ENCODE data around the gene CBARP.

The CBARP gene

DNA sequence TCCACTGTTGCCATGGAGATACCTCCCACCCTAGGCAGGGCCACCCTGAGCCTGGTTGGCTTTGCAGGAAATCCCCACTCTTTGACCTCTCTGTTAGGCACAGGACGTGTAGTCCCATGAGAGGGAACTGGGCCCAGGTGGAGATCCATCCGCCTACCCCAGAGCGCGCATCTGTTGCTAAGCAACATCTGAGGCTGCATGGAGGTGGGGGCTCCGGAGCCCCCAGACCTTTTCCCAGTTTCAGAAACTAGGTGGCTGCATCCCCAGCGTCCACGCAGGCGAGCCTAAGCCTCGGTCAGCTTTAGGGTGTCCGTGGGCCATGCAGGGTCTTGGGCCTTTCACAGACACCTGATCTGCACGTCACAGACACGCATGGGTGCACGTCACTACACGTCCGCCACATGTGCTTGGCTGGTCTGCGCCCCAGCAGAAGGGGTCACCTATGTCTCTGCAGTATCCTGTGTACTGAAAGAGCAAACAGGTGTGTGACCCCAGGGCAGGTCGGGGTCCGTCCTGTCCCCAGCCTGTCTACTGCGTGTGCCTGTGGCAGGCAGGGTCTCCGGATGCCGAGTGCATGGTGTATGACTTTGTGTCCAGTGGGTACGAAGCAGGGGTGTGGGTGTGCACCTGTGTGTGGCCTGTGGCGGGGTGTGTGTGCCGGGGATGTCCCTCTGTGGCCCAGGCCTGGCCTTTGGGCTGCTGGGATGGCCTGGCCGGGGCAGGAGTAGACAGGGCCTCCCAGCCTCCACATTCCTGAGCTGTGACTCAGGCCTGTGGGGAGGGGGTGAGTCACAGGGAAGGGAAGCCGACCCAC is 27.2 kb upstream of the CBARP start:
- no peak overlapping the region for H3K4me3 ChIP-seq (ENCODE audit: low read depth, low read length)

DNA sequence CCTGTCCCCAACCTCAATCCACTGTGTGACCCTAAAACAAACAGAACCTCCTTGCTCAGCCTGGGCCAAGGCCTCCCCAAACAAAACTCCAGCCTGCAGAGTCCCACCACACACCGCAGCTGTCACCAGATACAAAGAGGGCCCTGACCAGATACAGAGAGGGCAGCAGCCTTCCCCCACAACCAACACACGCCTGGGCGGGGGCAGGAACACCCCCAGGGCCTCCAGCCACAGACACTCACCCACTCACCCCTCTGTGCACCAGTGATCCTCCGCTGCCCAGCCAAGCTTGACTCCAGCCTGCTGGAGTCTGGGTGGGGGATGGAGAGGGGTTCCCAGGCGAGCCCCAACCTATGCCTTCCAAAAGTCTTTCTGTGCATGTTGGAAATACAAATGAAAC is 25.4 kb upstream of the CBARP start:
- H3K4me3 ChIP-seq (ENCODE audit: low read depth, low read length): no peak overlapping the region

DNA sequence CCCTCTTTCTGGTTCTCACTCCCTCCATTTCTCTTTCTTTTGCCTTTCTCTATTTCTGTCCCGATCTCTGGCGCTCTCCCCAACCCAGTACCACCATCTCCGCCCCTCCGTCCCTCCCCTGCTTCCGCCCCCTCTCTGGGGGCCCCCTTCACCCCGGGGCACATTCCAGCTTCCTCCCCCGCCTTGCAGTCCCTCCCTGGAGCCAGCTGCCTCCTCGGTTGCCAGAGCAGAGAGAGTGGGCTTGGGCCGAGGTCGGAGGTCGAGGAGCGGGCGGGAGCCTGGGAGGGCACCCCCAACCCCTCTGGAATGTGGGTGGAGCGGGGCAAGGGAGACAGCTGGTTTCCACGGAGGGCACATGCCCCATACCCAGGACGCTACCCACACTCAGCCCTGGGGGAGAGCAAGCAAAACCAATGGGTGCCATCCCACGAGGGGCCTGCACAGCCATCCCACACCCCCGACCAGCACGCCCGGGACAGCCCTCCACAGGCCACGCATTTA is 24.9 kb upstream of the CBARP start:
- H3K4me3 ChIP-seq (ENCODE audit: low read depth, low read length): no peak overlapping the region

DNA sequence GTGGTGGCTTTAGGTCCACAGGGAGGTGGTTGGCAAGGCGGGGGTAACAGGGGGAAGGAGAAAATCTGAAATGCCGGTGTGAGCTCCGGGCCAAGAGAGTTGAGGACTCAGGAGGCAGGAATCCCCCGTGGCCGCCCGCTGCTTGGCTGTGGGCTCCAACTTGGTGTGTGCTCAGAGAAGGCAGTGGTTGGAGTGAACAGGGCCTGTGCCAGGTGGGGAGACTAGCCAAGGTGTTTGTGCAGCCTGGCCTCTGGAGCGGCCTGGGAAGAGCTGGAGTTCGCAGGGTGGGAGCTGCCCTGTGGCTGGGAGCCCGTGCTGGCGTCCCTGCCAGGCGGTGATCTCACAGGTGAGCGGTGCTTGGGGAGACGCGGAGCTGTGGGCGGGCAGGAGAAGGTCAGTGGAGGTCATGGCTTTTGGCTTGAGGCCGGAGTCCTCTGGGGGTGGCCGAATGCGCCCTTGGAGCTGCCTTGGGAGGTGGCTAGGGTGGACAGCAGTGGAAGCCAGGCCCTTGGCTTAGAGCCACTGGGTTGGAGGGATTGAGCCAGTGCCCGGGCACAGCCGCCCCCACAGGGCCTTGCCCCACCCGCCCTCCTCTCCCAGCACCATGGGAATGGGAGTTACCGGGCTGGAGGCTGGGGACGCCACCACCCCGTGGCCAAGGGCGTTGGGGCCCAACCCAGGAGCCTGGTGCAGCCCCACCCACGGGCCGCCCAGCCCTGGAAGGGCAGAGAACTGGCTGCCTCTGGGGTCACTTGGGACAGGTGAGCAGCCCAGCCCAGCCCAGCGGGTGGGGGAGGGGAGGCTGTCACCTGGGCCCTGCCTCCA is 24.2 kb upstream of the CBARP start:
- peak overlapping the region; percentile 77 for H3K4me3 ChIP-seq (ENCODE audit: low read depth, low read length)

DNA sequence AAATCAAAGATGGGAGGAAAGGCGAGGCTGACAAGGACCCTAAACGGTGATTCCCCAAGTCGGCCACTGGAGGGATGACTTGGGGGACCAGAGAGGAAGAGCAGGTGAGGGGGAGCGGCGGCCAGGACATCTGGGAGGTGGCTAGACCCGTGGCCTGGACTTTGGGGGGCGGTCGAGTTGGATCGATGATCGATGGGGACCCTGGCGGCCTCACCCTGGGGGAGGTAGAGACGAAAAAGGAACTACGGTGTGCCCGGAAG is 23.7 kb upstream of the CBARP start:
- H3K4me3 ChIP-seq (ENCODE audit: low read depth, low read length): peak overlapping the region; percentile 77

DNA sequence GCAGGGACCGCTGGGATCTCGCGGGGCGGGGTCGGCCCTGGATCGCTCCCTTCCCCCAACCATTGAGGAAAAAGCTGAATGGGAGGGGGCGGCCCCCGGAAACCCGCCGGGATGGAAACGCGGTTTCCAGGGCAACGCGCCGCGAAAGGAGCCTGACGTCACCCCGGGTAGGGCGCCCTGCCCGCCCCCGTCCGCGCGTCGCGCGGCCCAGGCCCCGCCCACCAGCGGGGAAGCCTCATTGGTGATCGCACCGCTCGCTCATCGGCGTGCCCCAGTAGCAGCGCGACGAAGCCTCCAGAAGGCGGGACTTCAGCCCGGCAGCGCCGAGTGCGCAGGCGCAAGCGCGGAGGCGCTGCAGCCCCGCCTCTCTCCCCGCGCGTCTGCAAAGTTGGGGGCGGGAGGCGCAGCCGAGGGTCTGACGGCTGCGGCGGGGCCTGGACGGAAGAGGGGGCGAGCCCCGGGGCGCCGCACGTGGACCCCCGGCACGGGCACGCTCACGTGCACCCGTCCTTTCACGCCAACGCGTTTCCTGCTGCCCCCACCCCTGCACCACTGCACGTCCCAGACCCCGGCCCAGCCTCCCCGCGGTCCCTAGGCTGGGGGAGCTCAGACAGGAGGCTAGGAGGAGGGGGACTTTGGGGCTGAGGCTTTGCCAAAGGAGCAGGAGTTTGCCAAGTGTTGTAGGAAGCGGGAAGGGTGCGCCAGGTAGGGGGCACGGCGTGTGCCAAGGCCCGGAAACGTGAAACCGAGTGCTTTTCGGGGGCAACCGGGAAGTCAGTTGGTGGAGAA is 23.1 kb upstream of the CBARP start:
- peak overlapping the region; percentile 77 for H3K4me3 ChIP-seq (ENCODE audit: low read depth, low read length)

DNA sequence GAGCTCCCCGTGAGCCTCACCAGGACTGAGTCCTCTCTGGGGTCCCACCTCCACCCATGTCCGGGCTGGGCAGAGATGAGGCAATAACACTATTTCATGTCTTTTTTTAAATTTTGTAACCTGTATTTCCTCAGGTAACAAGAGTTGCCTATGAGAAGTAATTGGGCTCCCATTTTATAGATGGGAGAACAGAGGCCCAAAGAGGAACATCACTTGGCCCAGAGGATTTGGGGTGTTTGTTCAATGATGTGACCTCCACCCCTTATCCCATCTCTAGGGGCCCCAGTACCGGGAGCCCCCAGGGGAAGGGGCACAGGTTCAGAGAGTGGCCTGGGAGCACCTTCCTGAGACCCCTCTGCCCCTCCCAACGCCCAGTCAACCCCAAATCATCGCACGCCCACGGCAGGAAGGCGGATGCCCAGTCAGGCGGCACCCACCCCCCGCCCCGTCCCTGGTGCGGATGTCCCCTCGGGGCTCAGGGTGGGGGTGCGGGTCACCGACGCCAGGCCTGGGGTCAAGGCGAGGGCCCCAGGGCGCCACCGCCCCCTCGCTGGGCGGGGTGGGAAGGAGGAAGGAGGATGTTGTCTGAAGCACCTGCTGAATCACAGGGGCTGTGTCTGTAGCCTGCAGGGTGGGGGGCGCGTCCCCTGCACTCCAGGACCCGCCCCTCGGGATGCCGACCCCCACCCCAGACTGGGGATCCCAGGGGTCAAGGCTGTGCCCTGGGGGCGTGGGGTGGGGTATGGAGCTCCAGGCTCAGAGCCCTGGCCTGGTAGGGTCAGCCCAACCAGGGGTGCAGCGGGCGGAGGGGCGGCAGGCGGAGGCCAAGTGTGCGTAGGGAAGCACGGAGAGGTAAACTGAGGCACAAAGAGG is 22.3 kb upstream of the CBARP start:
- H3K4me3 ChIP-seq (ENCODE audit: low read depth, low read length): no peak overlapping the region

DNA sequence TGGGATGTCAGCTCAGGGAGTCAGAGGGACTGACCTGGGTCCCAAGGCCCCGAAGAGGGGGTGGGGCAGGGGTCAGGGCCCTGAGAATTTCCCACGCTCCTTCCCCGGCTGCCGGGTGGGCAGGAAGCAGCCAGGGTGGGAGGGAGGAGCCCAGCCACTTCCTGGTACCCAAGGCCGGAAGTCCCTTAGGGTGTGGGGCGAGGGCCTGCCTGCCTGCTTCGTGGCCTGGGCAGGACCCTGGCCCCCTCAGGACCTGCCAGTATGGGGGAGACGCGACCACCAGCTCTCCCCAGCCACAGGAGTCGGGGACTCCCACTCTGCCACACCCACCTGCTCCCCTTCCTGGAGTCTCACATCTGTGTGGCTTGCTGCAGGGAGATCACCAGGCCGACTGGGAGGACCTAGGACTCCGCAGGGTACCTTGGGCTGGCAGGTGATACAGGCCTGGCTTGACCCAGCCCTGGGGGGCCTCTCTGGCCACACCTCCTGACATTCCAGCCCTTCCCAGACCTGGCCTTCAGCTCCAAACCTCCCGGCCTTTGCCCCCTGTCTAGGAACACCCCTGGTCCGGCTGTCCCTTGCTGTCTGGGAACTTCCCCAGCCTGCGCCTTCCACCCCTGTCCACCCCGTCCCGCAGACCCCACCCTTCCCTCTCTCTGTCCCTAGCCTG is 21.5 kb upstream of the CBARP start:
- H3K4me3 ChIP-seq (ENCODE audit: low read depth, low read length): no peak overlapping the region

DNA sequence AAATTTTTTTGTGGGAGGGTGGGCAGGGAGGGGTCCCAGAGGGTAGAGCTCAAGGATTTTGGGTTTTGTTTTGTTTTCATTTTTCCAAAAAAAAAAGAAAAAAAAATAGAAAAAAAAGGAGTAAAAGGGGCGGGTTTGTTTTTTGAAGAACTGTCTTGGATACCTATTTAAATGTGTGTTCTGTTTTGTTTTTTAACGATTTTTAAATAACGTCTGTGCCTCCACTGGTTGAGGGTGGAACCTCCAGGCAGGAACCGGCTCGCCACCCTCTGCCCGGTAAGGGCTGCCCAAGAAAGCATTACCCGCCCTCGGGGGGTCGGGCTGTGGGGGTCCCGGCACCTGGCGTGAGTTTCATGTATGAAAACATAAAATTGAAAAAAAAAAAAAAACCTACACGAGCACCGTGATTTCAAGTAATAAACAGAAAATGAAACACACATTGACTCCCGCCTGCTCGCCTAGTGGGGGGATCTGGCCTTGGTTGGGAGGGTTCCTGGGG is 21.0 kb upstream of the CBARP start:
- H3K4me3 ChIP-seq (ENCODE audit: low read depth, low read length): no peak overlapping the region

DNA sequence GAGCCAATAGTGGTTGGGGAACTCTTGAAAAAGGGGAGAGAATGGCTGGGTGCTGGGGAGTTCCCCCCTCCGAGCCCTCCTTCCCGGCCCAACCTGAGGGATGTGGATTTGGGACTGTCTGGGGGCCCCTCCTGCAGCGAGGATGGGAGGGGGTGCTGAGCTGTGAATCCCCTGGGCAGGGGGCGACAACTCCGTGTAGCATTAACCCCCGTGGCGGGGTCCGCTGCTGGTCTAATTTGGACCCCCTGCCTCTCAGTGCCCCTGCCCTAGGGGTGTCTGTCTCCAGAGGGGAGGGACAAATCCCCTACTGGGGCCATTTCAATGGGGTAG is 20.3 kb upstream of the CBARP start:
- no peak overlapping the region for H3K4me3 ChIP-seq (ENCODE audit: low read depth, low read length)

DNA sequence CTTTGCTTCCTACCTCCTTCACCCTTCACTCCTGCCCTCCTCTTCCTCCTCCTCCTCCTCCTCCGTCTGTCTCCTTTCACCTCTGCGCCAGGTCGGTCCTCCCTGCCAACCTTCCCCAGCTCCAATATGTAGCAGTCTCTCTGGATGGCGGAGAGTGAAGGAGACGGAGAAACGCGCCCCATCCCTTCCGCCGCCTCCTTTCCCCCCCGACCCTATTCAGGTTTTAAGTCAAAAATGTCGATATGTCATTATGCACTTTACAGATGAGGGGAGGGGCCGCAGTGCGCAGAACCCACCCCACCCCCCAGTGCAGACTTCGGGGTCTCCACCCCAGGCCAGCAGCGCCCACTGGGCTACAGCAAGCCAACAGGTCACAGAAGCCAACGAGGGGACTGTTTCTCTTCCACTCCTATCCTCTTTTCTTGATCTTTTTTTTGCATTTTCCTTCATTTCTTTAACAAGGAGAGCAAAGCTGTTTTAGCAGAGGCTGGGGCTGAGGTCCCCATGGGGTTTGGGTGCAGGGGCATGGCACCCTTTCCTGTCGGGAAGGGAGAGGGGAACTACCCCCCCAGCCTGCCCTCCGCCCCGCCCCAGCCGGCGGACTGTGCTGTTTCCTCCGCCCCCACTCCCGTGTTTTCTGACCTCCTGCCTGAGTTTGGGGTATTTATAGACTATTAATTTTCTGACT is 19.8 kb upstream of the CBARP start:
- no peak overlapping the region for H3K4me3 ChIP-seq (ENCODE audit: low read depth, low read length)

DNA sequence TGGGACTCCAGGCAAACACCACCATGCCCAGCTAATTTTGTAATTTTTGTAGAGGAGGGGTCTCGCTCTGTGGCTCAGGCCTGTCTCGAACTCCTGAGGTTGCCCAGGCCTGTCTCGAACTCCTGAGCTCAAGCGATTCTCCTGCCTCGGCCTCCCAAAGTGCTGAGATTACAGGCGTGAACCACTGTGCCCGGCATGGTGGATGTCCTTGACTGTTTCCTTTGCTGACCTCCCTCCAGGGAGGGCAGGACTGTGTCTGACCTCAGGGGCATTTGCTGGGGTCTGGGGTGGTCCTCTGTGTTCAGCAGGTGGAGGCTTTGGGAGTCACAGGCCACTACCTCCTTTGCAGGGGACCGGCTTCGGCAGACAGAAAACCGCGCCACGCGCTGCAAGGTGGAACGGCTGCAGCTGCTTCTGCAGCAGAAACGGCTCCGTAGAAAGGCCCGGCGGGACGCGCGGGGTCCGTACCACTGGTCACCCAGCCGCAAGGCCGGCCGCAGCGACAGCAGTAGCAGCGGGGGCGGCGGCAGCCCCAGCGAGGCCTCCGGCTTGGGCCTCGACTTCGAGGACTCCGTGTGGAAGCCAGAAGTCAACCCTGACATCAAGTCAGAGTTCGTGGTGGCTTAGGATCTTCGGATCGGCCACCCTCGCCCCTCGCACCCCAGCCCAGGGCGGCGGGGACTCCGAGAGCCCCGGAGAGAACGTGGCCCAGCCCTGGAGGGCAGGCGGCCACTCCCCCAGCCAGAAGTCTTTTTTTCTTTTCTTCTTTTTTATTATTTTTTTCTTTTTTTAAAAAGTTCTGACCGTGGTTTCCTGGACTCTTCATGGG is 19.1 kb upstream of the CBARP start:
- no peak overlapping the region for H3K4me3 ChIP-seq (ENCODE audit: low read depth, low read length)

DNA sequence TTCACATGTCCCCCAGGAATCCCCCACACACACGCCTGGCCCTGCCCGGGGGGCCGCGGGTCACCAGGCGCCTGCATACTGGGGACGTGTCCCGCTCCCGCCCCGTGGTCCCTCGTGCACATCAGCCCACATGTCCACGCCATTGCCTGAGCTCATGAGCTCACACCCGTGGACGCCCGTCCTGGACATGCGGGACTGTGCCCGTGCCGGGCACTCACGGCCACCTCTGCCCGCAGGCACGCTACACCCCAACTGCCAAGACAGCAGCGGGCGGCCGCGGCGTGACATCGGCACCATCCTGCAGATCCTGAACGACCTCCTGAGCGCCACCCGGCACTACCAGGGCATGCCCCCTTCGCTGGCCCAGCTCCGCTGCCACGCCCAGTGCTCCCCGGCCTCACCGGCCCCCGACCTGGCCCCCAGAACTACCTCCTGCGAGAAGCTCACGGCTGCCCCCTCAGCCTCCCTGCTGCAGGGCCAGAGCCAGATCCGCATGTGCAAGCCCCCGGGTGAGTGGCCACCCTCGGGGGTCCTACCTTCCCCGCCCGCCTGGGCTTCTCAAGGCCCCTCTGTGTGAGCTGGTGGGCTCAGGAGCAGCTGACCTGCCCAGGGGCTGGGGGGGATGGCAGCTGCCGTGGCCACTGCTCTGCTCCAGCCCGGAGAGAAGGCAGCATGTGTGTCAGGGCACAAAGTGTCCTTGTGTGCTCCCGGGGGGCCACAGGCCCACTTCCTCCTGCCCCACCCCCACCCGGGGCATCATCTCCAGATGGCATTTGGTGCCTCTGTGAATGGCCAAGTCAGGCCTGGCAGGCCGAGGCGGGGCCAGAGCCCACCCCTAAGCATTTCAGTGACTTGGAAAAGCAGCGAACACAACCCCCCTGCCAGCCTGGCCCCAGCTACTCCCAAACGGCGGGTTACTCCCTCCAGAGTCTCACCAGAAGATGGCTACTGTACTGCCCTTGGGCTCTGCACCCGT is 17.7 kb upstream of the CBARP start:
- H3K4me3 ChIP-seq (ENCODE audit: low read depth, low read length): no peak overlapping the region

DNA sequence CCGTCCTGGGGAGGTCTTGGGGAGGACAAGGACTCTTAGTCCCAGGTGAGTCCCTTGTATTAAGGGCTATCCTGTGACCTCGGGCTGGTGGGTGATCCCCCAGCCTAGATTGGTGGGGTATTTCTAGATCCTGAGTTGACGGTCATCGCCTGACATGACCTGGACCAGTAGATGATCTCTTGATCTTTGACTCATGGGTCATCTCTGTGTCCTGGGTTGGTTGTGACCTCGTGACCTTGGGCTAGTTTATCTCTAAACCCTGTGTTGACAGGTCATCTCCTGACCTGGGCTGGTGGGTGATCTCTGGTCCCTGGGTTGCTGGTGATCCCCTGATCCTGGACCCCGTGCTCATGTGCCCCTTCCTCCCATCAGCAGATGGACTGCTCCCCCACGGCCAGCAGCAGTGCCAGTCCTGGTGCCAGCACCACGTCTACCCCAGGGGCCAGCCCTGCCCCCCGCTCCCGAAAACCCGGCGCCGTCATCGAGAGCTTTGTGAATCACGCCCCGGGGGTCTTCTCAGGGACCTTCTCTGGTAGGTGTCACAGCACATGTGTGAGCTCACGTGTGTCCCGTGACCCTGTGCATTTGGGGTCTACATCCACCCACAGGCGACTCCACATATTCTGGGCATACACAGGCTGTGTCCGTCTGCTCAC is 16.9 kb upstream of the CBARP start:
- H3K4me3 ChIP-seq (ENCODE audit: low read depth, low read length): no peak overlapping the region

DNA sequence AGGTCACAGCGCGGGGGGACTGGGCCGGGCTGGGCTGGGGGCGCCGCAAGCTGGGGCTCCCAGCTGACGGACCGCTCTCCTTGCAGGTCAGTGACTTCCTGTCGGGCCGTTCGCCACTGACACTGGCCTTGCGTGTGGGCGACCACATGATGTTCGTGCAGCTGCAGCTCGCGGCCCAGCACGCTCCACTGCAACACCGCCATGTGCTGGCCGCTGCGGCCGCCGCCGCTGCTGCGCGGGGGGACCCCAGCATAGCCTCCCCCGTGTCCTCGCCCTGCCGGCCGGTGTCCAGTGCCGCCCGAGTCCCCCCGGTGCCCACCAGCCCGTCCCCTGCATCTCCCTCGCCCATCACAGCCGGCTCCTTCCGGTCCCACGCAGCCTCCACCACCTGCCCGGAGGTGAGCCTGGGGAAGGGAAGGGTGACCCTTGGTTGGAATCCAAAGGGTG is 16.3 kb upstream of the CBARP start:
- no peak overlapping the region for H3K4me3 ChIP-seq (ENCODE audit: low read depth, low read length)

DNA sequence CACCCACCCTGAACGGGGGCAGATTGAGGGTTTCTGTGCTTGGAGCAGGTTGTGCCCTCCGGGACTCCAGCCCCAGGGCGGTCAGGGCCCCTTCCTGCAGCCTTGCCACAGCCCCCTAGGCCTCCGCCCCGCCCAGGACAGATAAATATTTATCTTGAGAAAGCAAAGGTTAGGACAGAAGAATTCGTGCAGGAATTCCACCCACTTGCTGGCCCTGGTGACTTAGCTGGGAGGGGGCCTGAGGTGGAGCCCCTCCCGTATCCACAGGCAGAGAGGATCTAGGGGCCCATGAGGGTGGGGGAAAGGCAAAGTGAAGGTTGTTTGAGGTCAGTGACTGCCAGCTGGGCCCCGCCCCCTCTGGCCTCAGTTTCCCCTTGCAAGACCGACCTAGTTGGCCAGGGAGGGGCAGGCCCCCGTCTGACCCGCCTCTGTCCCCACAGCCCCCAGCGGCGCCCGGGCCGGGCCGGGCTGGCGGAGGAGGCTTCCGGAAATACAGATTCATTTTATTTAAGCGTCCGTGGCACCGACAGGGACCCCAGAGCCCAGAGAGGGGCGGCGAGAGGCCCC is 15.8 kb upstream of the CBARP start:
- no peak overlapping the region for H3K4me3 ChIP-seq (ENCODE audit: low read depth, low read length)
